Heart right ventricle (tissue), 16 donors: ENCODE measurements around the gene NECTIN1. TPM values are rescaled to one million over a fixed set of nuclear protein-coding genes. Genes with fewer than 3 reads are reported as not detected.

Experiments used
- ATAC-seq, 8 donors: fragments of 200-7000 bp; cut with Tn5 transposase; one replicate each; pipeline ENCODE4 v1.9.1; 2020; ENCODE audit warnings: mild to moderate bottlenecking in 8 of 8, moderate library complexity in 8 of 8, moderate number of reproducible peaks in 1 of 8
- DNase-seq, 2 donors: peaks; one replicate each; pipeline ENCODE4 v3.0.0-alpha.2; 2020
- H3K27ac ChIP-seq, 10 donors: fragments of 200-600 bp; sonication (generic) in 2 of 10; one replicate each; pipeline versions ENCODE4 v1.5.0 to v1.8.0; 2020 to 2022; ENCODE audit warnings: mild to moderate bottlenecking in 3 of 10
- H3K27me3 ChIP-seq, 7 donors: fragments of 200-600 bp; one replicate each; pipeline ENCODE4 v1.8.0; 2021 to 2022; ENCODE audit warnings: mild to moderate bottlenecking in 2 of 7
- H3K36me3 ChIP-seq, 9 donors: fragments of 200-600 bp; sonication (generic) in 1 of 9; one replicate each; pipeline versions ENCODE4 v1.5.0 to v1.8.0; 2020 to 2022; ENCODE audit warnings: mild to moderate bottlenecking in 2 of 9
- H3K4me1 ChIP-seq, 9 donors: fragments of 200-600 bp; sonication (generic) in 1 of 9; one replicate each; pipeline versions ENCODE4 v1.5.0 to v1.8.0; 2020 to 2022; ENCODE audit warnings: mild to moderate bottlenecking in 4 of 9
- H3K4me3 ChIP-seq, 10 donors: fragments of 200-600 bp; sonication (generic) in 2 of 10; one replicate each; pipeline versions ENCODE4 v1.5.0 to v1.8.0; 2020 to 2022; ENCODE audit warnings: mild to moderate bottlenecking in 7 of 10, moderate library complexity in 2 of 10
- H3K9me3 ChIP-seq, 11 donors: fragments of 200-600 bp in 10 of 11; sonication (generic) in 2 of 11; one replicate each; pipeline versions ENCODE4 v1.5.0 to v1.8.0; 2013 to 2022; ENCODE audit warnings: mild to moderate bottlenecking in 2 of 11, control low read depth in 1 of 11, moderate library complexity in 1 of 11
- CTCF ChIP-seq, 9 donors: fragments of 200-600 bp; sonication (generic) in 2 of 9; IDR thresholded peaks; one replicate each; pipeline versions ENCODE4 v1.5.0 to v1.8.0; 2021 to 2022; ENCODE audit warnings: antibody characterized with exemption in 9 of 9, mild to moderate bottlenecking in 5 of 9, moderate library complexity in 1 of 9
- WGBS, 2 donors: extraction: QIAGEN DNeasy Blood & Tissue Kit; methylation state at CpG; one replicate each; pipeline ENCODE4 v1.1.7; 2013; ENCODE audit warnings: inconsistent platforms in 1 of 2; 5-methylcytosine and 5-hydroxymethylcytosine counted together
- intact Hi-C, 10 donors: fragments of 100-400 bp; cut with DNase I; formaldehyde crosslinking; loops; one replicate each; pipeline versions ENCODE4 v1.11.1 to v1.14.2; 2022
- polyA plus RNA-seq, 2 donors: library from polyadenylated mRNA; stranded (reverse); fragments of 200-250 nt; gene quantifications; one replicate each; pipeline ENCODE4 v1.2.3, GENCODE V29; 2013
- total RNA-seq, 10 donors: library from RNA; stranded (reverse); fragmentation: NEBNext Ultra II Directional in 3 of 10; extraction: Animal tissue kit (Norgen Biotek cat#: 25700) in 3 of 10; gene quantifications; one replicate each; pipeline versions ENCODE4 v1.2.1 to v1.2.4, GENCODE V29; 2021 to 2023
- donor health status: Arrhythmogenic right ventricular cardiomyopathy.
- donor health status: ischemic (EF 13 %, LVEDD 7.1; RV severe dilation, severe dysfunction).
- donor health status: healthy with polysubstance abuse.
- donor health status: DM: no; HTN: yes; CAD: no.
- donor health status: DM: no; HTN: no; CAD: no.
- donor health status: ischemic (EF 25% LVEDD 6.9; RV normal size, moderate dysfunction).
- donor health status: ischemic (EF 25% LVEDD 5.7; RV mildly dilated, moderate dysfunction).
- donor health status: healthy.
- donor health status: DM: yes; HTN: yes; CAD: no.
- donor health status: Ischemic cardiomyopathy.
- donor health status: ischemic (EF 35%, LVEDD 5.7; RV mildly dilated, moderate dysfunction).
- donor health status: nonischemic (EF 11% LVEDD 7.7; RV severe dilation, severe dysfunction).
- donor health status: DM: yes; HTN: yes; CAD: no.
- donor health status: PGD.
- donor health status: ischemic (EF 29% LVEDD 5.4; RV normal size, mild dysfunction).
- donor health status: nonischemic (EF 23%, LVEDD 6.1; RV moderate dilation, normal function).

Gene NECTIN1
- total and polyA plus RNA-seq, 12 donors = 4.0 to 22.8 (median 10.4) TPM

GRCh38 chr11:119757378-119757777, 28.4 kb upstream of the NECTIN1 start:
- 85 to 89% methylated on average over 5 of the region's 5 CpGs for WGBS, 2 donors

GRCh38 chr11:119756169-119756865, 27.3 kb upstream of the NECTIN1 start:
- Histone ChIP-seq H3K27ac (no peak overlapping the region), H3K4me3 (no peak overlapping the region), H3K36me3 (no peaks in the 10 kb centered on the region), H3K9me3 (no peaks in the 10 kb centered on the region), H3K27me3 (peaks cover 0 to 9% (median 0%) of the 10 kb centered on the region in 7 donors), H3K4me1 (peaks cover 0 to 20% (median 0%) of the 10 kb centered on the region in 9 donors)
- DNase-seq = no peak
- no peak for TF ChIP-seq CTCF (IDR thresholded peaks at IDR 0.05)
- no peak for ATAC-seq
- intact Hi-C loops = loop anchor here in 1 of 10 donors (10.0 kb wide), 1 partner anchor 128 kb away; no protein-coding TSS in a partner anchor
- WGBS, 2 donors = 82% methylated on average over 5 of the region's 5 CpGs

More at GRCh38 chr11:119757378-119757777, 28.4 kb upstream of the NECTIN1 start:
- intact Hi-C loops = loop anchor here in 1 of 10 donors (10.0 kb wide), 1 partner anchor 127 kb away; no protein-coding TSS in a partner anchor
- no peak for TF ChIP-seq CTCF (IDR thresholded peaks at IDR 0.05)
- H3K4me3 ChIP-seq = no peak overlapping the region
- H3K9me3 ChIP-seq = no peaks in the 10 kb centered on the region
- no peak for DNase-seq
- H3K27ac ChIP-seq = no peak overlapping the region
- no peak for ATAC-seq
- peaks cover 0 to 20% (median 0%) of the 10 kb centered on the region in 9 donors for H3K4me1 ChIP-seq
- H3K27me3 ChIP-seq = peaks cover 0 to 9% (median 0%) of the 10 kb centered on the region in 7 donors
- no peaks in the 10 kb centered on the region for H3K36me3 ChIP-seq

GRCh38 chr11:119755356-119756071, 26.5 kb upstream of the NECTIN1 start:
- Histone ChIP-seq H3K27me3 (peaks cover 0 to 10% (median 0%) of the 10 kb centered on the region in 7 donors), H3K27ac (no peak overlapping the region), H3K4me3 (no peak overlapping the region), H3K4me1 (peaks cover 0 to 20% (median 0%) of the 10 kb centered on the region in 9 donors), H3K36me3 (no peaks in the 10 kb centered on the region), H3K9me3 (no peaks in the 10 kb centered on the region)
- no peak for TF ChIP-seq CTCF (IDR thresholded peaks at IDR 0.05)
- DNase-seq (no peak), ATAC-seq (no peak)
- WGBS, 2 donors = 79 to 82% methylated on average over 9 of the region's 9 CpGs
- intact Hi-C loops = loop anchor here in 1 of 10 donors (10.0 kb wide), 1 partner anchor 129 kb away; no protein-coding TSS in a partner anchor

- peaks cover 0 to 16% (median 0%) of the 10 kb centered on the region in 7 donors for H3K27me3 ChIP-seq
- H3K9me3 ChIP-seq = no peaks in the 10 kb centered on the region
- H3K36me3 ChIP-seq = no peaks in the 10 kb centered on the region
- ATAC-seq (peak in 1 of 8 donors; percentile 38), DNase-seq (no peak)
- no peak for TF ChIP-seq CTCF (IDR thresholded peaks at IDR 0.05)
- no peak overlapping the region for H3K4me3 ChIP-seq
- H3K27ac ChIP-seq = no peak overlapping the region
- H3K4me1 ChIP-seq = peaks cover 0 to 20% (median 0%) of the 10 kb centered on the region in 9 donors
- WGBS, 2 donors = 77 to 87% methylated on average over 18 of the region's 18 CpGs
- intact Hi-C loops = loop anchor here in 1 of 10 donors (10.0 kb wide), 1 partner anchor 130 kb away; no protein-coding TSS in a partner anchor
These were observed 25.8 kb upstream of the NECTIN1 start for GRCh38 chr11:119754656-119755355.
